Erythroblast (primary cell): ENCODE results near the gene TSPAN32.

Experiments used
- GATA1 ChIP-seq: IDR thresholded peaks from 2 replicates; pipeline ENCODE4 v1.6.1; 2011; ENCODE audit warnings: low read depth, mild to moderate bottlenecking, control low read depth, low read length, moderate library complexity
- POLR2A ChIP-seq: IDR thresholded peaks from 2 replicates; pipeline ENCODE4 v1.6.1; 2011; ENCODE audit warnings: mild to moderate bottlenecking, low read length

GRCh38 chr11:2318123-2318522, 16.3 kb downstream of the TSPAN32 start:
- TF ChIP-seq POLR2A = no peak
- no peak for TF ChIP-seq GATA1
